Colon (tissue), 2 donors: ENCODE measurements around the gene DNAH8.
"Not testable (repeated sequence)": the region's sequence is repeated elsewhere in the genome, so short reads cannot be mapped to it uniquely, and the experiment has no call there.

Experiments
- FAIRE-seq: peaks from 2 replicates; lab custom pipeline; 2012; peaks lifted over from hg19 to GRCh38; lab: Jason Lieb, UNC
- donor health status: control.
- donor health status: control.

The DNAH8 gene

DNA sequence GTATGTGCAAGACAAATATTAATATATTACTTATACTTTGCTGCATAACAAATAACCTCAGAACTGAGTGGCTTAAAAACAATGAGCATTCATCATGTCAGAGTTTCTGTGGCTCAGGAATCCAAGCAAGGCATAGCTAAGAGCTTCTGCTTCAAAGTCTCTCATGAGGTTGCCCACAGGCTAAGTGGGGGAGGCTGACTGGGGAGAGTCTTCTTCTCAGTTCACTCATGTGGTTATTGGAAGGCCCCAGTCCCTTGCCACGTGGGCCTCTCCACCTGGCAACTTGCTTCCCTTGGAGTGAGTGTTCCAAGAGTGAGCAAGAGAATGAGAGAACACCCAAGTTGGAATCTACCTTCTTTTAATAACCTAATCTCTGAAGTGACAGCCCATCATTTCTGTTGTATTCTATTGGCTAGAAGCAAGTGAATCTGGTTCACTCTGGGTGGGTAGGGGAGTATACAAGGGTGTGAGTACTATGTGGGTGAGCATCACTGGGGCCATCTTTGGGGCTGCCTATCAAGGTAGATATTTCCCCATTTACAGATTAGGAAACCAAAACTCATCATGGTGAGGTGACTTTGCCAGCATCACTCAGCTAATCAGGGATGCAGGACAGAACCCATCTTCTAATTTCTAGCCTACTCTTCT, 36.0 kb downstream of the DNAH8 start:
- no peak for FAIRE-seq

DNA sequence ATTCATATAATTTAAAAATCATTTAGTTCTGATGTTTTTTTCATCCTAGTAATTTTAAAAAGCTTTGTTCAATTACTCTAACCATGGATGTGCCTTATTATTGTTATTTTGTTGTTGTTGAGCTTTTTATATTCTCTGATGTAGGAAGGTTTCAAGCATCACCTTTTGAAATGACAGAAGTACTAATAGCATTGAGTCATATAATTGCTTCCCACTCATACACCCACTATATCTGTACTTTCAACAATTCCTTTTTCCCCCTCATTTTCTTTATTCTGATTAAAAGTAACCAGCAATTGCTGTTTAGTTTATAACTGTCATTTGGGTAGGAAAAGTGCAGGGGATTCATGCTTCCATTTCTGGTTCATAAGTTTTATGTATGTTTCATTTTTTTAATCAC, 38.6 kb downstream of the DNAH8 start:
- FAIRE-seq, result no peak

- FAIRE-seq, result no peak
Observed at GRCh38 chr6:38755207-38755606, 40.1 kb downstream of the DNAH8 start.

- FAIRE-seq, result no peak
Observed at GRCh38 chr6:38755874-38756273, 40.8 kb downstream of the DNAH8 start.

DNA sequence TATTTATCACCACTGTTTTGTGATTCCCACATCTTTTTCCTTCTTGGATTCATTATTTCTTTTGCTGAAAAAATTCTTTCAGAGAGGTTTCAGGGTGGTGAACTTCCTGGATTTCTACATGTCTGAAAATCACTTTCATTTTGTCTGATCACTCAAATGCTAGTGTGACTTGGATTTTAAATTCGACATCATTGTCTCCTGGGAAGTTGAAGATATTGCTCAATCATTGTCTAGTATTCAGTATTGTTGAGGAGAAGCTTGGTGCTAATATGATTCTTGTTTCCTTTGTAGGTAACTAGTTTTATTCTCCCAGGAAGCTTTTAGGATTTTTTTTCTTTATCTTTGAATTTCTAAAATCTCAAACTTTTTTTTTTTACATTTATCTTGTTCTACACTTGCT, 45.0 kb downstream of the DNAH8 start:
- FAIRE-seq, result no peak

DNA sequence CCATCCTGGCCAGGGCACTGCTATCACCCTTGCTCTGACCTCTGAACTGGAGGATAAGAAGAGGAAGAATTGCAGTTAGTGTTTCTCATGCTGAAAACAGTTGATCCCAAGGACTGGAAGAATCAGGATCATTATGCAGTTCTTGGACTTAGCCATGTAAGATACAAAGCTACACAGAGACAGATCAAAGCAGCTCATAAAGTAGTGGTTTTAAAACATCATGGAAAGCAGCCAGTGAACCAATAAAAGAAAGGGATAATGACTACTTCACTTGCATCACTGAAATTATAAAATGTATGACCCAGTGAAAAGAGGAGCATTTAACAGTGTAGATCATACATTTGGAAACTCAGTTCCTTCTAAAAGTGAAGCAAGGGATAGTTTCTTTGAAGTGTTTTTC, 47.7 kb downstream of the DNAH8 start:
- FAIRE-seq, result no peak

DNA sequence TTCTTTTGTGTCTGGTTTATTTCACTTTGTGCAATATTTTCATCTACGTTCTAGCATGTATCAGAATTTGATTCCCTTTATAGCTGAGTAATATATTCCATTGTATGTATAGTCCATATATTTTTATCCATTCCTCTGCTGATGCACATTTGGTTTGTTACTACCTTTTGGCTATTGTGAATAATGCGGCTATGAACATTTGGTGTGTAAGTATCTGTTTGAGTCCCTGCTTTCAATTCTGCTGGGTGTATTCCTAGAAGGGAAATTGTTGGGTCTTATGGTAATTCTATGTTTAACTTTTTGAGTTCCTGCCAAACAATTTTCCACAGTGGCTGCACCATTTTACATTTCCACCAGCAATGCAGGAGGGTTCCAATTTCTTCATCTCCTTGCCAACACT, 52.4 kb downstream of the DNAH8 start:
- FAIRE-seq, result no peak

GRCh38 chr6:38773338-38773737, 58.2 kb downstream of the DNAH8 start:
- no peak for FAIRE-seq

- FAIRE-seq, result no peak
Observed at GRCh38 chr6:38774929-38775707, 60.0 kb downstream of the DNAH8 start.

GRCh38 chr6:38775870-38776269, 60.8 kb downstream of the DNAH8 start:
- FAIRE-seq, result no peak

DNA sequence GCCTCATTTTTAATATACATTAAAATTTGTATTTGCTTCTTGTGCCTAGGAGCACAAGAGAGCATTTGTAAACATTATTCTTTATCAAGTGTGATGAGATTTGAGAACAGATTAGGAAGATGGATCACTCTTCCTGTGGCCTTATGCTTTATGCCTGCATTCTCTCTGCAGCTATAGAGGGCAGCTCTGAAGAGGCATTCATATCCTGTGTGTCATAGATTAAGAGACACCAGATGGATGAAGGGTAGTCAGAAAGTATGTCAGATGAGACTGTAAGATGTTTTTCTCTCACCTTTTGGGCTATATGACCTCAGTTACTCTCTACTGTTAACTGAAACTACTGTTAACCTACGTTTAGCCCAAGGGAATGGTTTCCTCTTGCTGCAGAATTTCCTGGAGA, 61.4 kb downstream of the DNAH8 start:
- no peak for FAIRE-seq

- FAIRE-seq, result no peak
Observed at GRCh38 chr6:38779310-38780062, 64.4 kb downstream of the DNAH8 start.

DNA sequence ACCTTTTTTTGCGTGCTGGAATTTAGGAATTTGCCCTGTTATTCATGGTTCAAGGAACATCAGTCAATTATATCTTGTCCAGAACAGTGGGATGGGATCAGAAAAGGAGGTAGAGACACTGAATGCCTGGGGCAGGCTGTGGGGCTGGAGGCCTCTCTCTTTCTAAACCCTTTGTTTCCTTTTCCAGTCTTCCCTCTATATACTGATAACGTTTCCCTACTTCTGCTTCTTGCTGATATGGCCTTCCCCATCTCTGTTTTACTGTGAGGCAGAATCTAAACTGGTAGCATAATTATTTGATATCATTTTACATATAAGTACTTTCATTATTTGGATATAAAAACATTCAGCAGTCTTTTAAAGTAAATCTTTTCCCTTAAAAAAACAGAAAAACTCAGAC, 67.5 kb downstream of the DNAH8 start:
- no peak for FAIRE-seq

DNA sequence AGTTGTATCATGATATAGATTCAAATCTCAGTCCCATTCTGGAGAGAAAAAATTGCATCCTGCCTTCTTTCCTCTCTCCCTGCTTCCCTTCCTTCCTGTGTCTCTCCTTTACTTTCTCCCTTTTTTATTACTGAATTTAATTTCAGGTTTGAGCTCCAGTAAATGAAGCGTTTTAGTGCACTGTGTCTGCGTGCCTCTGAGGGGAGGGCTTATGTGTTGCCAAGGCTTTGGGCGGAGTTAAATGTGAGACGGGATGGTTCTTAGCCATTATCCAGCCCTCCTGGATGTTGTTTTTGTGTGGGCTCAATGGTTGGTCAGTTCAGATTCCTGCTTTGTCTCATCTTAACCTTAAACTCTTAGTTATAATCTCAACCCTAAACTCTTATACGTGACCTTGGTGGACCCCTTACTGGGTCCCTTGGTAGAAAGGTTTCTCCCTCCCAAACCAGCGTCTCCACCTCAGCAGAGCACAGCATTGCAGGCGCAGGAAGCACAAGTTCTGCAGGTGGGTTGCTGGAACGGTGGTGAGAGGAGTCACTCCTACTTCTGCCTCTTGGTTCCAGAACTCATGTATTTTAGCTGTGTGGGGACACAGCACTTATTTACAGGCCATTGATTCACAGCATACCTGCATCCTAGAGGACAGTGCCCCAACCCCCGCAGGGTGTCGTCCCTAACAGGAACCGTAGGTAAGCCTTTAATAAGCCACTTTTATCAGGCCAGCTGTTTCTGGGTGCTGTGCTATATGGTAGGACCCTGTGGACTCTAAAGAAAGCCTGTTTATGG, 68.5 kb downstream of the DNAH8 start:
- no peak for FAIRE-seq

- FAIRE-seq, result no peak
Observed at GRCh38 chr6:38784506-38785235, 69.6 kb downstream of the DNAH8 start.

GRCh38 chr6:38786486-38786885, 71.4 kb downstream of the DNAH8 start:
- FAIRE-seq, result no peak

GRCh38 chr6:38789256-38789655, 74.1 kb downstream of the DNAH8 start:
- FAIRE-seq, result no peak

DNA sequence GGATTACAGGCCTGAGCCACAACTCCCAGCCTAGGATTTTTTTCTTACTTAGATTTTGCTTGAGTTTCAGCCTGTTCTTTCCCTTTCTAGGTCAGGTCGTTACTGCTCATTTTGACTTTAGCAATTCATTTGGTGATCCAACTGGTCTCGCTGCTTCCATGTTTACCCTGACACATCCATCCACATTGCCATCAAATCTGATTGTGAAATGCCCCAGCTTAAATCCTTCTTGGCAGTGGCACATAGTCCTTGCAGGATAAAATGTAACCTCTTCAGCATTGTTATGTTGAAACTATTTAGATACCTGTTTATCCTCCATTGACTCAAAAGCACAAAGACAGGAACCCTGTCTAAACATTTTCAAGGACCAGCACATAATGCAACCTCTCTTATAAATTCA, 77.2 kb downstream of the DNAH8 start:
- FAIRE-seq, result no peak

DNA sequence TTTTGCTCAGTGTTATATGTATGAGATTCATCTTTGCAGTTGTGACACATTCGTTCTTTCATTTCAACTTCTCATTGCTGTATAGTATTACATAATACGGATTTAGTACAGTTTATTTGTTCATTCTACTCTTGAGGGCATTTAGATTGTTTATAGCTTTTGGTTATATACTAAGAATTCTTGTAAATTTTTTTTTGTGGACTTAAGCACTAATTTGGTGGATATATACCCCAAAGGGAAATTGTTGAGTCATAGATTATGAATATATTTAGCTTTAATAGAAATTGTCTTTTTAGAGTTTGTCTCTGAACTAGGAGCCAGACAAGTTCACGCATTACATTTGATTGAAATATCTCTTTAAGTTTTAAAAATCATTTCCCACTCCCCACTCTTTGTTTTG, 79.6 kb downstream of the DNAH8 start:
- FAIRE-seq, result no peak

DNA sequence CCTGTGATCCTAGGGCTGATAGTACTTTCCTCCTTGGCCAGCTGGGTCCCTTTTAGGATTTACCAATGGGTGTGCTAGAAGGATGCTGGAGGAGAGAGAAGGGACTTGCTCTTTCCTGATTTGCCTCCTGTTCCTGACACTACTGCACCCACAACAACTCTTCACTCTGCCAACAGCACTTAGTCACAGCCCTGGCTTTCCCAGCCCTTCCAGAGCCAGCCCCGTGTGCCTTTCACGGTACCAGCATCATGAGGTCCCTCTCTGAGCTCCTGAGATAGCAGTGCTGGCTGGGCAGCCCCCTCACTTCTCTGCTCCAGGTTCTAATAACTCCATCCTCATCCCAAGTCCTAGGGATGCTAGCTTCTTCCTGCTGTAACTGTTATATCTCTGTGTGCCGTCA, 80.9 kb downstream of the DNAH8 start:
- FAIRE-seq, result no peak

GRCh38 chr6:38796437-38796836, 81.3 kb downstream of the DNAH8 start:
- not testable (repeated sequence) for FAIRE-seq

DNA sequence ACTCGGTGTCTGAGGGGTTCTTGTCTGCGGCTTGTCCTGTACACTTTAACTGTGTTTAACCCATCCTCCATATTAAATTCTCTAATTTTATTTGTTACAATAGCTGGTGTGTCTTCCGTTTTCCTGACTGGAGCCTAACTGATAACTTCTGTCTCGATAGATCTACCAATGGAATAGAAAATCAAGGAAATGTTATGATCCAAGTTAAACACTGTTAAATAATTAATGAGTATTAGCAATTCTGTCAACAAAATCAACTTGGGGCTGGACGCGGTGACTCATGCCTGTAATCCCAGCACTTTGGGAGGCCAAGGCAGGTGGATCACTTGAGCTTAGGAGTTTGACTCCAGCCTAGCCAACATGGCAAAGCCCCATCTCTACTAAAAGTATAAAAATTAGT, 81.7 kb downstream of the DNAH8 start:
- no peak for FAIRE-seq
